HFF-Myc (cell line): Measurements from ENCODE around the gene BTRC.
"Not testable (repeated sequence)": the region's sequence is repeated elsewhere in the genome, so short reads cannot be mapped to it uniquely, and the experiment has no call there.

Source experiments
- DNase-seq: peaks from one replicate; pipeline ENCODE4 v3.0.0-alpha.2; 2011; ENCODE audit warnings: low read depth; ENCODE audit errors: extremely low read depth
- H3K4me3 ChIP-seq: replicated peaks from 2 replicates; pipeline ENCODE4 v1.5.1; 2011; ENCODE audit warnings: low read depth, mild to moderate bottlenecking, control low read depth, low read length
- CTCF ChIP-seq: IDR thresholded peaks from 2 replicates; pipeline ENCODE4 v1.5.1; 2012; ENCODE audit warnings: mild to moderate bottlenecking, low read depth, low read length, control low read depth; ENCODE audit errors: missing control alignments

Gene BTRC

GRCh38 chr10:101579516-101579870, 225.5 kb downstream of the BTRC start:
- no peak overlapping the region for H3K4me3 ChIP-seq
- no peak for DNase-seq
- no peak for TF ChIP-seq CTCF

- DNase-seq: no peak
- no peak for TF ChIP-seq CTCF
- H3K4me3 ChIP-seq: no peak overlapping the region
These were observed 226.8 kb downstream of the BTRC start for GRCh38 chr10:101580486-101581399.

DNA sequence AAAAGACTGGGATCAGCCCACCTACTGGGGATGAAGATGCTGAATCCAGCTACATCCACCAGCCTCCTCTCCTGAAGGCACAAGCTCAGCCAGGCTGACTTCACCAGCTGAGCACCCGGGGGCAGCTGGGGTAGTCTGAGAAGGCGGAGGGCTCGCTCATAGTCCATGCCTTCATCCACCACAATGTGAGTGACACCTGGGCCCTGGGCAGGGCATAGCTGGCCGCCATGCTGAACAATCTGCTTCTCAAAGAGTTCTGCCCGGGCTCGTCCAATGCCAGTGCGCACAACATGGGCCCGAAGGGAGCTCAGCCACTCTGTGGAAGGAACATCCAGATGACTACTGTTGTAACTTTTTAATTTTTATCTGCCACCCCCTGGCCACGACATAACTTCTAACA, 231.9 kb downstream of the BTRC start:
- no peak for DNase-seq
- TF ChIP-seq CTCF: no peak
- H3K4me3 ChIP-seq: no peak overlapping the region

GRCh38 chr10:101587725-101588653, 234.0 kb downstream of the BTRC start, which contains the start of the genes DPCD and POLL:
DPCD (plus strand) TSS chr10:101588321; CDS start chr10:101588337, 16 bp downstream.
POLL (minus strand) TSS chr10:101588257; CDS start chr10:101587360, 897 bp downstream.
- peak within 1 kb of the TSS; percentile 72 for H3K4me3 ChIP-seq
- peak; percentile 91 for DNase-seq
- TF ChIP-seq CTCF: no peak

DNA sequence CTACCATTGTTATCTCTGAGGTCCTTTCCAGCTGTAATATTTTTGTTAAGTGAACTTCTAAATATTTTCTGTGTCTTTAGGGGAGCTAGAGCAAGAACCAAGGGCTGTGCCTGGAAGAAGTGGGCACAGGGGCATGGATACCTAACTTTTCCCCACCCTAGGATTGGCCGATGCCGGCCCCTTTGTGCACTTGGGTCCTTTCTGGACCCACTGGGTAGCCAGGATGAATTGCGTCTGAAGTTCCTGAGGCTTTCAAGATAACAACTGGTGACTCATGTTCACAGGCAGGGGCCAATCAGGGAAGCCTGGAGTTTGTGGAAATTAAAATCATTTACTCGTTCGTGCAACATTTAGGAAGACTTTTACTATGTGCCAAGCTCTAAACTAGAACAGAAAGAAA, 234.9 kb downstream of the BTRC start:
- H3K4me3 ChIP-seq: peak overlapping the region; percentile 72
- no peak for TF ChIP-seq CTCF
- no peak for DNase-seq

DNA sequence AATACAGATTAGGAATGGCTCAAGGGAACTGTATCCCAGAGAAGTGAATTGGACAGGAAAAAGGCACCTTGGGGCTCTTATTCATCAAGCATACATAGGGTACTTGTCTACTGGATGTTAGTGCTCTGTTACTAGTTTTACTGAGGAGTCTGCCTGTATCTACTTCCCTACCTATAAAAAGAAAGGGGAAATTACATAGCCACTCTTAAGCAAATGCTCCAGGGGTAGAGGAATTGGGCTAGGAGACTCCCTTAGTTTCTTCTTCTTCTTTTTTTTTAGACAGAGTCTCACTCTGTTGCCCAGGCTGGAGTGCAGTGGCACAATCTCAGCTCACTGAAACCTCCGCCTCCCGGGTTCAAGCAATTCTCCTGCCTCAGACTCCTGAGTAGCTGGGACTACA, 239.4 kb downstream of the BTRC start:
- H3K4me3 ChIP-seq, DNase-seq: not testable (repeated sequence)
